Kidney epithelial cell (primary cell): Measurements from ENCODE around the gene MORN1. TPM values are rescaled to one million over a fixed set of nuclear protein-coding genes. Genes with fewer than 3 reads are reported as not detected.

Experiments
- DNase-seq: peaks from one replicate; pipeline ENCODE4 v3.0.0-alpha.2; 2010; ENCODE audit warnings: low read depth
- H3K27me3 ChIP-seq: 2 replicates; pipeline ENCODE4 v1.6.0; 2011; ENCODE audit warnings: low read length; ENCODE audit not compliant: control insufficient read depth, insufficient read depth
- H3K36me3 ChIP-seq: 2 replicates; pipeline ENCODE4 v1.5.1; 2011; ENCODE audit warnings: low read length; ENCODE audit not compliant: control insufficient read depth, insufficient read depth
- H3K4me3 ChIP-seq: 2 replicates; pipeline ENCODE4 v1.5.1; 2011; ENCODE audit warnings: low read depth, mild to moderate bottlenecking, control low read depth, low read length
- total RNA-seq: library from RNA; depleted of rRNA; stranded (reverse); fragments of >200 nt; gene quantifications from 2 replicates; pipeline ENCODE4 v1.2.3, GENCODE V29; 2015
- TF ChIP-seq, protein P1 (sequence below): IDR thresholded peaks from 2 replicates; pipeline ENCODE4 v1.5.1; 2011; ENCODE audit warnings: mild to moderate bottlenecking, moderate library complexity, low read length, control low read depth, inconsistent platforms; ENCODE audit not compliant: insufficient read depth, poor library complexity, severe bottlenecking

The MORN1 gene
- total RNA-seq, 1 donor from 2014 or later: 8.4 TPM

DNA sequence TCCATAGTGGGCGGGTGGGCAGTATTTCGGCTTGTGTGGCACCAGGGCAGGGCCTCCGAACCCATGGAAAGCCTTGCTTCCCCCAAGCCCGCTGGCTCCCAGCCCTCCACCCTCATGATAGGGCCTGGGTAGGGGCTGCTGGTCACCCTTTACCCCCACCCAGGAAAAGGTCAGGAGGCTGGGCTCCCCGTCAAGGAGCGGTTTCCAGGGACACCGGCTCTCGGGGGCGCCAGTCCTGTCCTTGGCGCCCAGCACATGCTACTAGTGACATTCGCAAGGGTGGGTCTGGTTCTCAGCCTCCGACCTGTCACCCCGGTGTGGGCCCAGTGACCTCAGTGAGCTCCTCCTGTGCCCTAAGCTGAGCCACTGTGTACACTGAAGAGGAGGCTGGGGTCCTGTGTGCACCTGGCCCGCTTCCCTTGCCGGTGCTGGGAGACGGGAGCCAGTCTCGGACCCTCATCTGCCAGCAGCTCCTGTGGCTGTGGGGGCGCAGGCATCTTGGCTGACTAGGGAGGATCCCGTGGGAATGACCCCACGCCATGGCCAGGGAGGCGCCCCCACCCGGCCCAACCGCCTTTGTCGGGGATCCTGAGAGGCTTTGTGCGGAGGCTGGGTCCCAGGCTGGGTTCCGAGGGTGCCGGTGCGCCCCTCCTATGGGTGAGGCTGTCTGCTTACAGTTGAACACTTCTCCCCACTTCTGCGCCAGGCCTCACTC, 108.6 kb downstream of the MORN1 start:
- H3K36me3 ChIP-seq: no peaks in the 10 kb centered on the region
- TF ChIP-seq, protein P1, sequence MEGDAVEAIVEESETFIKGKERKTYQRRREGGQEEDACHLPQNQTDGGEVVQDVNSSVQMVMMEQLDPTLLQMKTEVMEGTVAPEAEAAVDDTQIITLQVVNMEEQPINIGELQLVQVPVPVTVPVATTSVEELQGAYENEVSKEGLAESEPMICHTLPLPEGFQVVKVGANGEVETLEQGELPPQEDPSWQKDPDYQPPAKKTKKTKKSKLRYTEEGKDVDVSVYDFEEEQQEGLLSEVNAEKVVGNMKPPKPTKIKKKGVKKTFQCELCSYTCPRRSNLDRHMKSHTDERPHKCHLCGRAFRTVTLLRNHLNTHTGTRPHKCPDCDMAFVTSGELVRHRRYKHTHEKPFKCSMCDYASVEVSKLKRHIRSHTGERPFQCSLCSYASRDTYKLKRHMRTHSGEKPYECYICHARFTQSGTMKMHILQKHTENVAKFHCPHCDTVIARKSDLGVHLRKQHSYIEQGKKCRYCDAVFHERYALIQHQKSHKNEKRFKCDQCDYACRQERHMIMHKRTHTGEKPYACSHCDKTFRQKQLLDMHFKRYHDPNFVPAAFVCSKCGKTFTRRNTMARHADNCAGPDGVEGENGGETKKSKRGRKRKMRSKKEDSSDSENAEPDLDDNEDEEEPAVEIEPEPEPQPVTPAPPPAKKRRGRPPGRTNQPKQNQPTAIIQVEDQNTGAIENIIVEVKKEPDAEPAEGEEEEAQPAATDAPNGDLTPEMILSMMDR: no peak

DNA sequence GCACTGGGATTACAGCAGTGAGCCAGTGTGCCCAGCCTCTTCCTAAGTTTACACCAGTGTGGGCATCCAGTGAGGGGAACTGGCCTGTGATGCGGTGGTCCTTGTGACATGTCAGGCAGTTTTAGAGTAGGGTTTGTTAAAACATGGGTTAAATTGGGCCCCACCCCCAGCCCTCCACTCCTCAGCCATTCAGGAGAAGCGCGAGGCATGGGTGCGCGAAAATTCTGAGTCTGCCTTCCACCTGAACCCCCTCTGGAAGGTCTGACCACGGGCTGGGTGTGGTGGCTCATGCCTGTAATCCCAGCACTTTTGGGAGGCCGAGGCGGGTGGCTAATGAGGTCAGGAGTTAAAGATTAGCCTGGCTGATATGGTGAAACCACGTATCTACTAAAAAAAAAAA, 111.5 kb downstream of the MORN1 start:
- H3K27me3 ChIP-seq: no peaks in the 10 kb centered on the region
- TF ChIP-seq, protein P1: no peak
- no peak for DNase-seq
- H3K36me3 ChIP-seq: no peaks in the 10 kb centered on the region
- no peak overlapping the region for H3K4me3 ChIP-seq

More for the DNA sequence above, 108.6 kb downstream of the MORN1 start:
- H3K4me3 ChIP-seq: no peak overlapping the region
- DNase-seq: no peak
- no peaks in the 10 kb centered on the region for H3K27me3 ChIP-seq

DNA sequence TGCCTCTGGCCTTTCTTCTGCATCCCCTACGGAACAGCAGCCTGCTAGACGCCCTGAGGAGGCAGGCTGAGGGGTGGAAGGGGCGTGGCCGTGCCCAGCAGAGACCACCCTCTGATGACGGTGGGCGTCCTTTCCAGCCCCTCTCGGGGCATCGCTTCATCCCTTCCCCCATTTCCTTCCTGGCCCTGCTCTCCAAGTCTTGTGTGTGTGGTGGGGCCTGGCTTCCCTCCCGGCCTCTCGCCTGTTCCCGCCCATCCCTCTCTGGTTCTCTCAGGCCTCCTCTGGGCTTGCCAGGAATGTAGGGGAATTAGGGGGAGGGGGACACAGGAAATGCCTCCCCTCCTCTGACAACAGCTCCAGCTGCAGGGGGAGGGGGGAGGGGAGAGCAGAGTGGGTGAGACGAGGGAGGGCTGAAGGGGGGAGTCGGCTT, 112.1 kb downstream of the MORN1 start:
- TF ChIP-seq, protein P1: no peak
- DNase-seq: peak; percentile 59
- Histone ChIP-seq H3K36me3 (no peaks in the 10 kb centered on the region), H3K27me3 (no peaks in the 10 kb centered on the region), H3K4me3 (no peak overlapping the region)

DNA sequence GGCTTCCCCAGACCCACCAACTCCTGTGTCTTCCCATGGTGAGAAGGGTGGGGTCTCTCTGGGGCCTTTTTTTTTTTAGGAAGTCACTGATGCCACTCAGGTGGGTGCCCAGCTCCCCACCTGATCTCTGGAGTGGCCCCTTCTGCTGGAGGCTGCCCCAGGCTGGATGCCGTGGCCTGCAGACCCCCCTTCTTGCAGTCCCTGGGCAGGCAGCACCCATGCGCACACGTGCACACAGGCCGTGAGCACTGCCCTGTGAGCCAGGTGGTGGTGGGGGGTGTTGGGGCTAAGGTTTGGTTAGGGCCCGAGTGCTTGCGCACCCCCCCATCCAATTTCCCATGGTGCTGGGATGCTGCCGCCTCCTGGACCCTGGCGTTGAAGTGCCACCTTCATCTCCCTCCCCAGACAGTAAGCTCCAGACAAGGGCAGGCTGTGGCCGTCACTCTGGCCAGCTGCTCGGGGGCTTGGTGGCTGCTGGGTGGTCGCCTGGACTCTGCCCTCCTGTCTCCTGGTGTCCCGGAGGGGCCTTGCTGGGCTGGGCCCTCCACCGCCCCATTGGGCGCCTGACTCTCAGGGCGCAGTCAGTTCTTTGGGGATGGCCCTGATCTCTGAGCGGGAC, 112.7 kb downstream of the MORN1 start:
- Histone ChIP-seq H3K4me3 (no peak overlapping the region), H3K27me3 (no peaks in the 10 kb centered on the region), H3K36me3 (no peaks in the 10 kb centered on the region)
- TF ChIP-seq, protein P1: no peak
- DNase-seq: no peak

DNA sequence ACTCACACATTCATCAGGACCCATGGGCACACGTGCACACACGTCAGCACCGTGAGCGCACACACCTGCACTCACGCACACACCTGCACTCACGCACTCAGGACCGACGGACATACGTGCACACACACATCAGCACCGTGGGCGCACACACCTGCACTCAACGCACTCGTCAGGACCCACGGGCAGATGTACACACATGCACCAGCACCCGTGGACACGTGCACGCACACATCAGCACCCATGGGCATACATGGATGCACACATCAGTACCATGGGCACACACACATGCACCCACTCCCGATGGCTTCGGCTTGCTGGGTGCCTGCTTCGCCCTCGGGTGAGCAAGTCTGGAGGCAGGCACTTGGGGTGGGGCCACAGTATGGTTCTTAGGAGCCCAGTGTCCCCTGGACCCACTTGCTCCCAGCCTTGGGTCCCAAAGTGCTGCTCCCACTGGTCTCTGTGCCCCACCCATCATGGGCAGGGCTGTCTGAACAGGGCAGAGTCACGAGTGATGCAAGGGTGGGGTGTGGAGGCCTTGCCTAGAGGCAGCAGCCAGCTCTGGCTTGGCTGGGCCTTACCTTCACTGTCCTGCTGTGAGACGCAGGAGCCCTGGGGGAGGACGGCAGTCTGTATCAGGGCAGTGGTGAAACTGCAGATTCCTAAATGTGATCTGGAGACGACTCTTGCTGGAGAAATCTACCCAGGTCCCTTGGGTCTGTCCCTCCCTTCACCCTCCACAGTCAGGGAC, 113.4 kb downstream of the MORN1 start:
- TF ChIP-seq, protein P1: no peak
- no peak for DNase-seq
- H3K27me3 ChIP-seq: no peaks in the 10 kb centered on the region
- no peaks in the 10 kb centered on the region for H3K36me3 ChIP-seq
- H3K4me3 ChIP-seq: no peak overlapping the region
